ENCODE results near the gene THRAP3.

Gene THRAP3

DNA sequence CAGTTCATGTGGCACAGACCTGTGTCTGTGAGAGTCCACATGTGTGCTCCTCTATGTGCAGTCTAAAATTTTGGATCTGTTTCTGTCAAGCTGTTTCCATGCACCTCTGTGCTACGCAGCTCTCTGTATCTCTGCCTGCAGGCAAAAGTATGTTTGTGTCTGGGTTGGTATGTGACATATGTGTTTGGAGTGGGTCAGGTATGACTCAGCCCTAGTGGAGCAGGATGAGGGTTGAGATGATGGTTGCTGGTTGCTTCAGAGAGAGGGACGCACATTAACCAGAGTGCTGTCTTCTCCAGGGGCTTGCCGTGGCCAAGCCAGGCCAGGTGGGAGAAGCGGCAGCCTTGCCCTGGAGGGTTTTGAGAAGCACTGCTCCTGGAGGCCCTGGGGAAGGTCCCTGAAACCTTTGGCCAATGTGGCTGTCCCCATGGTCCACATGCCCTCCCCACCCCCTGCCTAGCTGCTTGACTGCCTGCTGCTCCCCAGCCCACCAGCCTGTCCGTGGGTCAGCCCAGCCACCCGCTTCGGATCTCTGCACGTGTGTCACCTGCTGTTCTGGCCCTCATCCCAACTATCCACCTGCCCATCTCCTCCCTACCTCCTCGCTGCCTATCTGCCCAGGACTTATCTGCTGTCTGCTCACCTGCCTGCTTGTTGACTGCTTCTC lies 103.3 kb downstream of the THRAP3 start:
- peaks cover 14% of the 10 kb centered on the region for H3K4me1 ChIP-seq (ENCODE audit: control insufficient read depth, insufficient read depth, low read length, unreplicated experiment)

DNA sequence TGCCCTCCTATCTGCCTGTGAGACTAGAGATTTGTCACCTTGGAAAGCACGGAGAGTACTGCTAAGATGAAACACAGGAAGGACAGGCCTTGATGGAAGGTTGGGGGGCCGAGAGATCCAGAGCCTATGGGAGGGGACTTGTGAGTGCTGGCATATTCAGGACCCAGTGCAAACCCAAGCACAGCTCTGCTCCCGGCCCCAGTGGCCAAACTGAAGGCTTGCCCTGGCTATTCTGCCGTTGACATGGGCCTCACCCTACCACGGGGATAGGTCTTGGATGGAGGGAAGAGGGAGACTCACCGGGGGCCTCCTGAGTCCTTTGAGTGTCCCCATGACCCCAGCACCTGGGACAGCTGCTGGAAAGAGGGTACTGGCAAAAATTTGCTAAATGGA lies 103.8 kb downstream of the THRAP3 start:
- H3K79me2 ChIP-seq (ENCODE audit: control insufficient read depth, insufficient read depth, low read length, unreplicated experiment), result no peaks in the 10 kb centered on the region
- H3K27me3 ChIP-seq (ENCODE audit: insufficient read depth, low read length), result no peaks in the 10 kb centered on the region
- no peaks in the 10 kb centered on the region for H3K36me3 ChIP-seq (ENCODE audit: insufficient read depth, low read length)
- H3K4me1 ChIP-seq (ENCODE audit: control insufficient read depth, insufficient read depth, low read length, unreplicated experiment), result peaks cover 14% of the 10 kb centered on the region
- no peak overlapping the region for H3K27ac ChIP-seq (ENCODE audit: low read depth, low read length)
- no peak overlapping the region for H3K4me3 ChIP-seq (ENCODE audit: low read depth, low read length)
- H2AFZ ChIP-seq (ENCODE audit: low read length, unreplicated experiment), result no peak overlapping the region

More for the DNA sequence above, 103.3 kb downstream of the THRAP3 start:
- Histone ChIP-seq H3K4me3 (ENCODE audit: low read depth, low read length) (no peak overlapping the region), H3K79me2 (ENCODE audit: control insufficient read depth, insufficient read depth, low read length, unreplicated experiment) (no peaks in the 10 kb centered on the region), H2AFZ (ENCODE audit: low read length, unreplicated experiment) (no peak overlapping the region), H3K36me3 (ENCODE audit: insufficient read depth, low read length) (no peaks in the 10 kb centered on the region), H3K27me3 (ENCODE audit: insufficient read depth, low read length) (no peaks in the 10 kb centered on the region), H3K27ac (ENCODE audit: low read depth, low read length) (no peak overlapping the region)

DNA sequence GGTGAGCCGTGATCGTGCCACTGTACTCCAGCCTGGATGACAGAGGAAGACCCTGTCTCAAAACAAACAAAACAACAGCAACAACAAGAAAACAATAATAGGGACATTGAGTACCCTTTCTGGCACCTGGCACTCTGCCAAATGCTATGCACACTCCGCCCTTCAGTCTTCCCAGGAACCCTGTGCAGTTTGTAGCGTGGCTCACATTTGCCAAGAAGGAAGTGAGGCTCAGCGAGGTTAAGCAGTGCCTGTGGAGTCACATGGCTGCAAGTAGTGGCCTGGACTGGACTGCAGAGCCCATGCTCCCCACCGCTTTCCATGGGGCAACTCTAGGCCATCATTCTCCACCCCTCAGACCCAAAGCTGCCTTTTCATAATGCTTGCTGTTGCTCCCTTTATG lies 104.5 kb downstream of the THRAP3 start:
- H3K4me3 ChIP-seq (ENCODE audit: low read depth, low read length), result no peak overlapping the region
- H2AFZ ChIP-seq (ENCODE audit: low read length, unreplicated experiment), result no peak overlapping the region
- no peaks in the 10 kb centered on the region for H3K36me3 ChIP-seq (ENCODE audit: insufficient read depth, low read length)
- peaks cover 14% of the 10 kb centered on the region for H3K4me1 ChIP-seq (ENCODE audit: control insufficient read depth, insufficient read depth, low read length, unreplicated experiment)
- no peaks in the 10 kb centered on the region for H3K27me3 ChIP-seq (ENCODE audit: insufficient read depth, low read length)
- H3K27ac ChIP-seq (ENCODE audit: low read depth, low read length), result no peak overlapping the region
- no peaks in the 10 kb centered on the region for H3K79me2 ChIP-seq (ENCODE audit: control insufficient read depth, insufficient read depth, low read length, unreplicated experiment)

DNA sequence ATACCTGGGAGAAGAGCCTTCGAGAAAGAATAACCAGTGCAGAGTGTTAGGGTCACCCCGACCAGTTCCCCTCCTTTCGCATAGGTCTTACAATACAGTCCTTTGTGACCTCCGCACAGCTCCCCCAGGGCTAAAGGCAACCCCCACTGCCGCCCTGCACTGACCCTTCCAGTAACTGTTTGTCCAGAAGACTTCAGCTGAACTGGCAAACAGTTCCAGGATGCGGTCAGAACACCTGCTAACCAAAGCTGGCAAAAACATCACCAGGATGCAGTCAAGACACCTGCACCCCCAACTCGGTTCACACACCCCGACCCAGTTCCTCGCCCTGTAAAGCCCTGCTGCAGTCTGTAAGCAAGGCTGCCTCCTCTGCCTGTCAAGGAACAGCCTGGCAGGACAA lies 105.6 kb downstream of the THRAP3 start:
- Histone ChIP-seq H3K4me1 (ENCODE audit: control insufficient read depth, insufficient read depth, low read length, unreplicated experiment) (peaks cover 5% of the 10 kb centered on the region), H3K27me3 (ENCODE audit: insufficient read depth, low read length) (no peaks in the 10 kb centered on the region), H3K27ac (ENCODE audit: low read depth, low read length) (no peak overlapping the region), H3K36me3 (ENCODE audit: insufficient read depth, low read length) (no peaks in the 10 kb centered on the region), H2AFZ (ENCODE audit: low read length, unreplicated experiment) (no peak overlapping the region), H3K79me2 (ENCODE audit: control insufficient read depth, insufficient read depth, low read length, unreplicated experiment) (no peaks in the 10 kb centered on the region), H3K4me3 (ENCODE audit: low read depth, low read length) (no peak overlapping the region)

DNA sequence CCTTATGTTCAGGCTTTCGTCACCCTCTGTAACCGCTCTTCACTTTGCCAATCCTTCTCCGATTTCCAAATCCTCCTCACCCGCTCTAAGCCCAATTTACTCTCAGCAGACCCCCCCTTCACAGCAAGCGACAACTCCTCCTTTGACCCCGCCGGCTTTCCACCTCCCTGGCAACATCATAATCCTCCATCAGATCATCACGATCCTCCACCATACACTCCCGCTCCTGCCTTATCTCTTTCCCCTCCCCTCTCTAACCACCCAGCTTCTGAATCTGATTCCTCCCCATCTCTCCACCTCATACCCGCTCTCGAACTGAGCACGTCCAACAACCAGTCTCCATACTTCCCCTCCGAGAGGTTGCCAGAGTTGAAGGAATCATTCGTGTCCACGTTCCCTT lies 106.7 kb downstream of the THRAP3 start:
- no peaks in the 10 kb centered on the region for H3K27me3 ChIP-seq (ENCODE audit: insufficient read depth, low read length)
- no peak overlapping the region for H3K27ac ChIP-seq (ENCODE audit: low read depth, low read length)
- peaks cover 5% of the 10 kb centered on the region for H3K4me1 ChIP-seq (ENCODE audit: control insufficient read depth, insufficient read depth, low read length, unreplicated experiment)
- H3K36me3 ChIP-seq (ENCODE audit: insufficient read depth, low read length), result no peaks in the 10 kb centered on the region
- H3K4me3 ChIP-seq (ENCODE audit: low read depth, low read length), result no peak overlapping the region
- no peaks in the 10 kb centered on the region for H3K79me2 ChIP-seq (ENCODE audit: control insufficient read depth, insufficient read depth, low read length, unreplicated experiment)
- H2AFZ ChIP-seq (ENCODE audit: low read length, unreplicated experiment), result no peak overlapping the region

DNA sequence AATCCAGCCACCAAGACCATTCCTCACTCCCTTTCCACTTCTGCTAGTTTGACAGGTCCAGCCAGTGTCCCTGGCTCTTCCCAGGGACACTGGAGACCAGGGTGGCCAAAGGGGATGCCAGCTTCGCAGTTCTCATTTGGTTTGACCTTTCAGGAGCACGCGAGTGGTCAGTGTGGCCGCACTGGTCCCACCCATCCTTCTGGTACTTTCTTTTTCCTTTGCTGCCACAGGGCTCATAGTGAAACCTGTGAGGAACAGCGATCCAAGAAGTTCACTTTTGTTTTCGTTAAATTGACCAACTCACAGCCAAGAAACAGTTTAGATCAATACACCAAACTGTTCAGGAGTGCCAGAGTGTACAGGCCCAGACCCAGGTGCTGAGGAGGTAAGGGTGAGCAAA lies 113.6 kb downstream of the THRAP3 start:
- H3K27ac ChIP-seq (ENCODE audit: low read depth, low read length), result no peak overlapping the region
- no peak overlapping the region for H3K4me3 ChIP-seq (ENCODE audit: low read depth, low read length)
- no peaks in the 10 kb centered on the region for H3K27me3 ChIP-seq (ENCODE audit: insufficient read depth, low read length)
- no peak overlapping the region for H2AFZ ChIP-seq (ENCODE audit: low read length, unreplicated experiment)
- H3K36me3 ChIP-seq (ENCODE audit: insufficient read depth, low read length), result no peaks in the 10 kb centered on the region
- H3K79me2 ChIP-seq (ENCODE audit: control insufficient read depth, insufficient read depth, low read length, unreplicated experiment), result no peaks in the 10 kb centered on the region
- peaks cover 6% of the 10 kb centered on the region for H3K4me1 ChIP-seq (ENCODE audit: control insufficient read depth, insufficient read depth, low read length, unreplicated experiment)

DNA sequence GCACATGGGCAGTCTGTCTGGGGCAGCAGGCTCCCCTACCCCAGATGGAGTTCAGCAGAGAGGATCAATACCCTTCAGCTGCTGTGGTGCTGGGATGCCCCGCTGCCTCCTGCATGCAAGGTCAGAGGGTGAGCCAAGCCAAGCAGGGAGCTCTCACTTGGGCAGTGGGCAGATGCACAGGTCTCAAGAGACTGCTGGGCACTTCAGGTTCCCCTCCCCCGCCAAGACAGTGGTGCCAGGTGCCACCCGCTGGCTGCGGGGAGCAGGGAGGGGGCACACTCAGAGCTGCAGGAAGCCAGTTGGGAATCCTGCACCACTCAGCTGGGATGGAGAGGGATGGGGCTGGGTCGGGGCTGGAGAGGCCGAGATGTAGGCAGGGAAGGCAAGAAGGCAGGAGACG lies 115.0 kb downstream of the THRAP3 start:
- H3K27ac ChIP-seq (ENCODE audit: low read depth, low read length), result no peak overlapping the region
- no peaks in the 10 kb centered on the region for H3K27me3 ChIP-seq (ENCODE audit: insufficient read depth, low read length)
- no peaks in the 10 kb centered on the region for H3K79me2 ChIP-seq (ENCODE audit: control insufficient read depth, insufficient read depth, low read length, unreplicated experiment)
- no peaks in the 10 kb centered on the region for H3K36me3 ChIP-seq (ENCODE audit: insufficient read depth, low read length)
- H2AFZ ChIP-seq (ENCODE audit: low read length, unreplicated experiment), result no peak overlapping the region
- no peak overlapping the region for H3K4me3 ChIP-seq (ENCODE audit: low read depth, low read length)
- H3K4me1 ChIP-seq (ENCODE audit: control insufficient read depth, insufficient read depth, low read length, unreplicated experiment), result peaks cover 17% of the 10 kb centered on the region

DNA sequence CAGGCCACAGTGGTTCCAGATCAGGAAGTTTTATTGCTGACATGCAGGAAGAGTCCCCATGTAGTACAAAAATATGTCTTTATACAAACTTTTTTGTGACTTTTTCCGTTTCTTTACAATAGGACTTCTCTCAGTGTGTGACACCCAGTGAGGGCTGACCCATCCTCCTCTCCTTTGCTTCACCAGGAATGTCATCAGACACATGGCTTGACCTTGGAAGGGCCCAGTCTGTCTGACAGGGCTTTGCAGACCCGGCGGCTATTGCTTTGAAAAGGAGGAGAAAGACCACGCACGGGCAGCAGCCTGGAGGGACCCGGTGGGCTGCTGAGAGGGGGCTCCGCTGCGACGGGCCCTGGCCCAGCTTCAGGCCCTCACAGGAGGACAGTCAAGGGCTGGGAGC lies 115.4 kb downstream of the THRAP3 start:
- H3K36me3 ChIP-seq (ENCODE audit: insufficient read depth, low read length), result no peaks in the 10 kb centered on the region
- no peaks in the 10 kb centered on the region for H3K79me2 ChIP-seq (ENCODE audit: control insufficient read depth, insufficient read depth, low read length, unreplicated experiment)
- H3K4me3 ChIP-seq (ENCODE audit: low read depth, low read length), result no peak overlapping the region
- H3K4me1 ChIP-seq (ENCODE audit: control insufficient read depth, insufficient read depth, low read length, unreplicated experiment), result peaks cover 17% of the 10 kb centered on the region
- no peak overlapping the region for H2AFZ ChIP-seq (ENCODE audit: low read length, unreplicated experiment)
- no peaks in the 10 kb centered on the region for H3K27me3 ChIP-seq (ENCODE audit: insufficient read depth, low read length)
- H3K27ac ChIP-seq (ENCODE audit: low read depth, low read length), result no peak overlapping the region

DNA sequence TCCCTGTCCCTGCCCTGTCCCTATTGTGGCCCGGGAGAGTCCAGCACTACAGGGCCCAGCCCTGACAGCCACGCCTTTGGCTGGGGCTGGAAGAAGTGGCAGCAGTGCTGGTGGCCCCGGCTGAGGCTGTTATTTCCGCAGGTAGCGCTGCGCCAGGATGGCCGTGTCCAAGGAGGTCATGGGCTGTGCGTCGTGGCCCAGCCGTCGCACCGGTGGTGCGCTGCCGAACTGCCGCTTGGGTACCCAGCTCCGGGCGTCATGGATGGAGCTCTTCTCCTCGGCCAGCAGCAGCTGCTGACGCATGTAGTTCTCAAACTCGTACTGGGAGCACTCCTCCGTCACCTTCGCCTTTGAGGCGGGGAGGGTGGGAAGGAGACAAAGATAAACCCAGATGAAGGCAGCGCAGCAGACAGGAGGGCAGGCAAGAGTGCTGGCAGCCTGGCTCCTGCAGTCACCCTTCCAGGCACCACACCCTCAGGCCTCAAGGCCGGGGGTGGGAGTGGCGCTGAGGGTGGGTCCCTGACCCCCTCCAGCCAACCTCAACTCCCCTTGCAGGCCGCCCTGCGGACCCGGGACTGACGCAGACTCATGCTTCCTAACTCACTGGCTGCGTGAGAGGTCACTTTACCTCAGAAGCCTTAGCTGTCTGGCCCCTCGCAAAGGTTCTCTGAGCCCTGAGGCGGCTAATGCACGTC lies 117.5 kb downstream of the THRAP3 start:
- H2AFZ ChIP-seq (ENCODE audit: low read length, unreplicated experiment), result no peak overlapping the region

DNA sequence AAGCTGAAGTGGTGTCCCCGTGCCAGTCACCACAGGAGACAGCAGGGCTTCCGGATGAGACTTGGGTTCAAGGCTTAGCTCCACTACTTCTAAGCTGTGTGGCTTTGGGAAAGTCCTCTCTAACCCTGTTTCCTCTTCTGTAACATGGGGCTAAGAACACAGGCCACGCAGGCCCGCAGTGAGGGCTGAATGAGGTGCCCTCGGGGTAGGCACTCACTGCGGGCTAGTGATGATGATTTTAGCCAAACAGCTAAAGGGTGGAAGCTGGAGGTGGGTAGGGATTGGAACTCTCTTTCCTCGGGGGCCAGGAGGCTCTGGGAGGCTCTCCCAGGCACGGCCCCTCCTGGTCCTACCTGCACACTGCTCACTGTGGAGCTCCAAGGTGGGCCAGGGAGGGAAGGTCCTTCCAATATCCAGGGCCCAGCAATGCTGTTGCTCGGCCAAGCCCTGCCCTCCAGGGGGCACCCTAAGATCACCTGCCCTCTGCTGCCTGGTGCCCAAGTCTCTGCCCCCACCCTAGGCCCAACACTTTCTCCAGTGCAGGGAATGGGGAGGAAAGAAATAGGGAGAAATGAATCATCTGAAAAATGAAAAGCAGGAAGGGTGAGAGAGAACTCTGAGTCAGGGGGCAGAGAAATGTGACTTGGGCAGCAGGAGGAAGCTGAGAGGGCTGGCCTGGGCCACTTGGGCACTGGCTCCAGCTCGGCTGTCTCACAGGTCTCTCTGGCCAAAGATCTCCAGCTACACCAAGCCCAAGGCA lies 118.4 kb downstream of the THRAP3 start:
- Histone ChIP-seq H3K79me2 (ENCODE audit: control insufficient read depth, insufficient read depth, low read length, unreplicated experiment) (no peaks in the 10 kb centered on the region), H3K4me1 (ENCODE audit: control insufficient read depth, insufficient read depth, low read length, unreplicated experiment) (peaks cover 17% of the 10 kb centered on the region), H3K36me3 (ENCODE audit: insufficient read depth, low read length) (no peaks in the 10 kb centered on the region), H3K27ac (ENCODE audit: low read depth, low read length) (peak overlapping the region; percentile 86), H3K27me3 (ENCODE audit: insufficient read depth, low read length) (no peaks in the 10 kb centered on the region), H3K4me3 (ENCODE audit: low read depth, low read length) (no peak overlapping the region), H2AFZ (ENCODE audit: low read length, unreplicated experiment) (no peak overlapping the region)

More for the DNA sequence above, 117.5 kb downstream of the THRAP3 start:
- H3K4me3 ChIP-seq (ENCODE audit: low read depth, low read length), result no peak overlapping the region
- no peaks in the 10 kb centered on the region for H3K79me2 ChIP-seq (ENCODE audit: control insufficient read depth, insufficient read depth, low read length, unreplicated experiment)
- no peaks in the 10 kb centered on the region for H3K36me3 ChIP-seq (ENCODE audit: insufficient read depth, low read length)
- peaks cover 17% of the 10 kb centered on the region for H3K4me1 ChIP-seq (ENCODE audit: control insufficient read depth, insufficient read depth, low read length, unreplicated experiment)
- H3K27ac ChIP-seq (ENCODE audit: low read depth, low read length), result 0 out of 2 replicates have a peak overlapping the region, but pooled peaks have one; percentile 86
- H3K27me3 ChIP-seq (ENCODE audit: insufficient read depth, low read length), result no peaks in the 10 kb centered on the region
